Activated T-cell treated with anti-CD3 and anti-CD28 coated beads, Interleukin-2, amount 50 U/mL, for 48 hours (primary cell): ENCODE measurements around the gene MYO15B.
"Not testable (repeated sequence)": the region's sequence is repeated elsewhere in the genome, so short reads cannot be mapped to it uniquely, and the experiment has no call there.

Experiments used
- DNase-seq, 2 experiments: peaks; one replicate each; pipeline ENCODE4 v3.0.0-alpha.2; 2020

The MYO15B gene

DNA sequence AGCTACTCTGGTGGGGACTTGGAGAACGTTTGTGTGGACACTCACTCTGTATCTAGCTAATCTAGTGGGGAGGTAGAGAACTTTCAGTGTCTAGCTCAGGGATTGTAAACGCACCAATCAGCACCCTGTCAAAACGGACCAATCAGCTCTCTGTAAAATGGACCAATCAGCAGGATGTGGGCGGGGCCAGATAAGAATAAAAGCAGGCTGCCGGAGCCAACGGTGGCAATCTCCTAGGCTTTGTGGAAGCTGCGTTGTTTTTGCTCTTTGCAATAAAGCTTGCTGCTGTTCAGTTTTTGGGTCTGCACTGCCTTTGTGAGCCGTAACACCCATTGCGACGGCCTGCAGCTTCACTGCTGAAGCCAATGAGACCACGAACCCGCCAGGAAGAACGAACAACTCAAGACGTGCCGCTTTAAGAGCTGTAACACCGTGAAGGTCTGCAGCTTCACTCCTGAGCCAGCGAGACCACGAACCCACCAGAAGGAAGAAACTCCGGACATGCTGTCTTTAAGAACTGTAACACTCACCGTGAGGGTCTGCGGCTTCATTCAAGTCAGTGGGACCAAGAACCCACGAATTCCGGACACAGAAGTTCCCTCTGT is 6.4 kb upstream of the MYO15B start:
- DNase-seq = peak; percentile 79

DNA sequence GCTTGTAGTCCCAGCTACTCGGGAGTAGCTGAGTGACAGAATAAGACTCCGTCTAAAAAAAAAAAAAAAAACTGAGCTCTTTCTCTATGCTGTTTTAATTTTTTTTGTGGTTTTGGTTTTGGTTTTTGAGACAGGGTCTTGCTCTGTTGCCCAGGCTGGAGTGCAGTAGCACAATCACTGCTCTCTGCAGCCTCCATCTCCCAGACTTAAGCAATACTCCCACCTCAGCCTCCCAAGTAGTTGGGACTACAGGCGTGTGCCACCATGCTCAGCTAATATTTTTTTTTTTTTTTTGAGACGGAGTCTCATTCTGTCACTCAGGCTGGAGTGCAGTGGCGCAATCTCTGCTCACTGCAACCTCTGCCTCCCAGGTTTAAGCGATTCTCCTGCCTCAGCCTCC is 4.4 kb upstream of the MYO15B start:
- not testable (repeated sequence) for DNase-seq

DNA sequence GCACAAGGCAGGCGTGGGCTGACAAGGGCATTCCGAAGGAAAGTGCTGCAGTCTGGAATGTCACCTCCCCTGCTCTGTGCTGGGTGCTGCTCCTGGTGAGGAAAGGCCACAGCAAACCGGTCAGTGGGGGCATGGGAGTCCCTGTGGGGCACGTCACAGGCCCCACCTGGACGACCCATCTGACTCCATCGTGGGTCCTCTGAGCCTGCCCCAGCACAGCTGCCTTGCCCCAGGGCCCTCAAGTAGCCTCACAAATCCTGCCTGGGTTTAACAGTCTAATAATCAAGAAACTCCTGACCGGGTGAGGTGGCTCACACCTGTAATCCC is 2.8 kb upstream of the MYO15B start:
- DNase-seq = no peak

DNA sequence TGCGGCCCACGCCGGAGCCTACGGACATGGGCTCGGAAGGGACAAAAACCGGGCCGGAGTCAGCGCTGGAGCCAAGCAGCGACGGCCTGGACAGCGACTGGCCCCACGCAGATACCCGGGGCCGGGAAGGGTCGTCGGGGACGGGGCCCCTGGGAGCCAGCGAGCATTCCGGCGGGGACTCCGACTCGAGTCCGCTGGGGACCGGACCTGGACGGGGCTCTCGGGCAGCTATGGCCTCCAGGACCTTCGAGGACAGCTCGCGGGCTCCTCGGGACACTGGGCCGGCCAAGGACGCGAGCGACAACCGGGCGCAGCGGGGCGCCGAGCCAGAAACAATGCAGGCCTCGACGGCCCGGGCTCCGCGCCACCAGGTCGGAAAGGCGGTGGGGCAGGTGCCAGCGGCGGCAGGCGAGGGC is 1.0 kb downstream of the MYO15B start:
- no peak for DNase-seq

DNA sequence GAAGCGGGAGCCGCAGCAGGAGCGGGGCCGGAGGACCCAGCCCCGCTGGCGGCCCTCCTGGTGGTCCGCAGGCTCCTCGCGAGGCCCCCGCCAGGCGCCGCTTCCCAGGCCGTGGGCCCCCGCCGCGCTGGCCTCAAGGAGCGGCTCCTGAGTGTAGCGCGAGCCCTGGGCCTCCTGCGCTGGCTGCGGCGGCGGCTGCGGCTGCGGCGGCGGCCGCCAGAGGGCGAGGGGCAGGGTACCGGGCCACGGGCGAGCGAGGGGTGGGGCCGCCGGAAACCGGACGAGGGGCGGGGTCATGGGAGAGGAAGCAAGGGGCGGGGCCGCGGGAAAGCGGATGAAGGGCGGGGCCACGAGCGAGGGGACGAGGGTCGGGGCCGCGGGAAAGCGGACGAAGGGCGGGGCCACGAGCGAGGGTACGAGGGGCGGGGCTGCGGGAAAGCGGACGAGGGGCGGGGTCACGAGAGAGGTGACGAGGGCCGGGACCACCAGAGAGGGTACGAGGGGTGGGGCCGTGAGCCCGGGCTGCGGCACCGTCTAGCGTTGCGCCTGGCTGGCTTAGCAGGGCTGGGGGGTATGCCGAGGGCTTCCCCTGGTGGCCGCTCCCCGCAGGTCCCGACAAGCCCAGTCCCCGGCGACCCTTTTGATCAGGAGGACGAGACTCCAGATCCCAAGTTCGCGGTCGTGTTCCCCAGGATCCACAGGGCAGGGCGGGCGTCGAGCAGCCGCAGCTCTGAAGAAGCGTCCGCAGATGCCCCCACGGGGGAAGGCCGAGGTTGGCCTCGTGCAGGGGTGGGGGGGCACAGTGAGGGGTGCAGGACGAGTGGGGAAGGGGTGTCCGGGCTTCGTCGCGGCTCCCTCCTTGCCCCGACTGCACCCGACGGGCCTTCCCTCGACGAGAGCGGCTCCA is 1.7 kb downstream of the MYO15B start:
- DNase-seq = peak; percentile 95 to 96

DNA sequence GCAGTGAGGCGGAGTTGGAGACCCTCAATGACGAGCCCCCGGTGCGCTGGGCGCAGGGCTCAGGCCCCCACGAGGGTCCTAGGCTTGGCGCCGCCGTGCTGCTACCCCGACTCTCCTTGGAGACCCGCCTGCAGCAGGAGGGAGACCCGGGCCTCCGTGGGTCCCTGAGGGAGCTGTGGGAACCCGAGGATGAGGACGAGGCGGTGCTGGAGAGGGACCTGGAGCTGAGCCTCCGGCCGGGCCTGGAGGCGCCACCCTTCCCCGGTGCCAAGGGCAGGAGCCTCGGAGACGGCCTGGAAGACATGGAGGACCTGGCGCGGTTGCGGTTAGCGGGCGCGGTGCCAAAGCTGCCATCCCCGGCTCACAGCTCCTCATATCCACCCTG is 2.3 kb downstream of the MYO15B start:
- DNase-seq = no peak

DNA sequence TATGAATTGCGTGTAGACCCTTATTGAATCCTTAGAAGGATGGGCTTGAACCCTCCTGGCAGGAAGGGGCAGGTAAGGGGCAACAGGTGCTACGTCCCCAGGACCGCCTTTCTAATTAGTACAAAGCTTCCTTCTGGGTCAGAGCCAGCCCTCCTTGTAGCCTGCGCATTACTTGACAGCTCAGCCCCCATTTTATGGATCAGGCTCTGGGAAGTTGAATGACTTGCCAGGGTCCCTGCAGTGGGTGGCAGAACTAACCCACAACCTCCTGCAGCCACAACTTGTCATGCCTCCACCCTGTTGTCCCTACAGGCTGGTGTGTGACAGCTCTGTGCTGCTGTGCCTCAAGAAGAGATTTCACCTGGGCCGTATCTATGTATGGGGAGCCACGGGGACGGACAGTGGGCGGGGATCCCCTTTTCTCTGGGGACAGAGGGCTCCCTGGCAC is 2.7 kb downstream of the MYO15B start:
- DNase-seq = no peak

DNA sequence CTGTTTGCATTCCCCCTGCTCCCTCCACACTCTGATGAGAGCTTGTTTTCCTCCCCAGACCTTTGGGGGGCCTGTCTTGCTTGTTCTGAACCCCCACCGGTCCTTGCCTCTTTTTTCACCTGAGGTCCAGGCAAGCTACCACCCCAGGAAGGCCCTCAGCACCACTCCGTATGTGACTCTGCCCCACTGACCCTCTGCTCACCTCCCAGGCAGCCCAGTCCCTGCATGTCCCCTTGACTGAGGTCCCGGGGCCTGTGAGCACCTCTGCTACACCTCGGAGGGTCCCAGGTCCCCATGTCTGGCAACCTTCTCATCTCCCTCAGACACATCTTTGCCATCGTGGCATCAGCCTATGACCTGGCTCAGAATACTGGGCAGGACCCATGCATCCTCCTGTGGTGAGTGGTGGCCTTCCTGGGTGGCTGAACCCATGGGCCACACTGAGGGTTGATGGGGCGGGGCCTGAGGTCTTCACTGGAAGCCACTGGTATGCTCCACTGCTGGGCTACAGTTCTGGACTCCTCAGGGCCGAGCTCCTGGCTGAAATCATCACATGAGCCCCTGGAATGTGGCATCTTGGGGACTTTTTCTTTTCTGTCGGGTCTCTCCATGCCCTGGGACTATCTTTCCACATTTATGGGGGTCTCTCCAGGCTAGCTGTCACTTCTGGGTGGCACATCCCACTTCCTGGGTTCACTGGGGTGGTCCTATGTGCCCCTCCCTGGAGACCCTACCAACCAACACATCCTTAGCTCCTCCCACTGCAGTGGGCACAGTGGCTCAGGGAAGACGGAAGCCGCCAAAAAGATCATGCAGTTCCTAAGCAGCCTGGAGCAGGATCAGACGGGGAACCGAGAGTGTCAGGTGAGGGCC is 3.5 kb downstream of the MYO15B start:
- no peak for DNase-seq

DNA sequence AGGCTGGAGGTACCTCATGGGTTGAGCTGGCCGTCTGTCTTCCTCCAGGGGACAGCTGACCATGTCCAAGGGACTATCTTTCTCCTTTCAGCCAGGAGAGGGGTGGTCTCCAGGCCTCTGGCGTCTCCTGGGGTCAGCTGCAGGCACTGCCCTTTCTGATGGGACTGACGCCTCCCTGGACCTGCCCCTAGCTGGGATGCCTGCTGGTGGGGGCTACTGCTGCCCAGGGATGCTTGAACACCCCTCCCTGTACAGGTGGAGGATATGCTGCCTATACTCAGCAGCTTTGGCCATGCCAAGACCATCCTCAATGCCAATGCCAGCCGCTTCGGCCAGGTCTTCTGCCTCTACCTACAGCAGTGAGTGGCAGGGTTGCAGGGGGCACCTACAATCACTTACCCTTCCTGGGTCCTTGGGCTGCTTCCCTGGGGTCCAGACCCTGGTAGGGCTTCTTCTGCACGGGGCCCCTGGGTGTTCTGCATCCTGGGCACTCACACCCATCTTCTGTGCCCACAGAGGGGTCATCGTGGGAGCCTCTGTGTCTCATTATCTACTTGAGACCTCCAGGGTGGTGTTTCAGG is 4.2 kb downstream of the MYO15B start:
- no peak for DNase-seq

DNA sequence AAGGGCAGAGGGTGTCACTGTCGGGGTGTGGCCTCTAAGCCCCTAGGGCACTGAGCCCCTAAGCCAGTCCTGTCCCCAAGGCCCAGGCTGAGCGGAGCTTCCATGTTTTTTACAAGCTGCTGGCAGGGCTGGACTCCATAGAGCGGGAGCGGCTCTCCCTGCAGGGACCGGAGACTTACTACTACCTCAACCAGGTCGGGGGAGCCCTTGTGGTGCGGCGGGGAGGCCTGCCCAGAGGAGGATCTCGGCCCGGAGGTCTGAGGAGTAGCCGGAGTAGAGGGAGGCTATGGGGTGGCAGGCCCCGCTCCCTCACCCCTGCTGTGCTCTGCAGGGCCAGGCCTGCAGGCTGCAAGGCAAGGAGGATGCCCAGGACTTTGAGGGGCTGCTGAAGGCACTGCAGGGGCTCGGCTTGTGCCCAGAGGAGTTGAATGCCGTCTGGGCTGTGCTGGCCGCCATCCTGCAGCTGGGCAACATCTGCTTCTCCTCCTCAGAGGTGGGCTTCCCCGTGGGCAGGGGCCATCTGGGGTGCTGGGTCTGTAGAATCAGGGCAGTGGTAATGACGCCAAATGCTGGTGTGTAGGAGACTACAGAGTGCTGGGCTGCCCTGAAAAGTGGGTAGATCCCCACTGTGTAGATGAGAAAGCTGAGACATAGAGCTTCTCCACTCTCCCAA is 4.9 kb downstream of the MYO15B start:
- DNase-seq = no peak

DNA sequence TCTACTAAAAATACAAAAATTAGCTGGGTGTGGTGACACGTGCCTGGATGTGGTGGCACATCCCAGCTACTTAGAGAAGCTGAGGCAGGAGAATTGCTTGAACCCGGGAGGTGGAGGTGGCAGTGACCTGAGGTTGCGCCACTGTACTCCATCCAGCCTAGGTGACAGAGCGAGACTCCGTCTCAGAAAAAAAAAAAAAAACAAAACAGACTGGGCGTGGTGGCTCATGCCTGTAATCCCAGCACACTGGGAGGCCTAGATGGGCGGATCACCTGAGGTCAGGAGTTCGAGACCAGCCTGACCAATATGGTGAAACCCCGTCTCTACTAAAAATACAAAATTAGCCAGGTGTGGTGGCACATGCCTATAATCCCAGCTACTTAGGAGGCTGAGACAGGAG is 5.8 kb downstream of the MYO15B start:
- DNase-seq = not testable (repeated sequence)

DNA sequence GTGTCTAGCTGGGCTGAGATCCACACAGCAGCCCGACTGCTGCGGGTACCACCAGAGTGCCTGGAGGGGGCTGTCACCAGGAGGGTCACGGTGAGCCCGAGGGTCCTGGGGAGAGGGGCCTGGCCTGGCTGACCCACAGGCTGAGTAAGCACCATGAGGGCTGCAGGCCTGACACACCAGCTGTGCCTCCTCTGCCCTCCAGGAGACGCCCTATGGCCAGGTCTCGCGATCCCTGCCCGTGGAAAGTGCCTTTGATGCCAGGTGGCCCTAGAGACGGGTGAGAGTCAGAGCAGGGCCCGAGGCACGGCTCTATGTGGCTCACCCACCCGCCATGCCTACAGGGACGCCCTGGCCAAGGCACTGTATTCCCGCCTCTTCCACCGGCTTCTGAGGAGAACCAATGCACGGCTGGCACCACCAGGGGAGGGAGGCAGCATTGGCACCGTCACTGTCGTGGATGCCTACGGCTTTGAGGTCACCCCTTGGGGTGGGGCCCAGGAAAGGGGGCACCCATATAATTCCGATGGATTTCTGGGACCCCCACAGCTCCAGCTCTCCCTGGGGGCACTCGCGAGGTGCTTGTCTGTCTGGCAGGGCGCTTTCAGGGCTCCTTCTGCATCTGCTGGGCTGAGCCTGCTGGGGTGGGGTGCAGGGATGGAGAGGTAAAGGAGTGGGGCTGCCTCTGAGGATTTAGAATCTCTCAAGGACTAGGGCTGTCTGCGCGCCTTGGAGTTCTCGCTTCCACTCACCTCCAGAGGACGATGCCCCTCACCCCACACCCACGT is 7.1 kb downstream of the MYO15B start:
- DNase-seq = no peak

DNA sequence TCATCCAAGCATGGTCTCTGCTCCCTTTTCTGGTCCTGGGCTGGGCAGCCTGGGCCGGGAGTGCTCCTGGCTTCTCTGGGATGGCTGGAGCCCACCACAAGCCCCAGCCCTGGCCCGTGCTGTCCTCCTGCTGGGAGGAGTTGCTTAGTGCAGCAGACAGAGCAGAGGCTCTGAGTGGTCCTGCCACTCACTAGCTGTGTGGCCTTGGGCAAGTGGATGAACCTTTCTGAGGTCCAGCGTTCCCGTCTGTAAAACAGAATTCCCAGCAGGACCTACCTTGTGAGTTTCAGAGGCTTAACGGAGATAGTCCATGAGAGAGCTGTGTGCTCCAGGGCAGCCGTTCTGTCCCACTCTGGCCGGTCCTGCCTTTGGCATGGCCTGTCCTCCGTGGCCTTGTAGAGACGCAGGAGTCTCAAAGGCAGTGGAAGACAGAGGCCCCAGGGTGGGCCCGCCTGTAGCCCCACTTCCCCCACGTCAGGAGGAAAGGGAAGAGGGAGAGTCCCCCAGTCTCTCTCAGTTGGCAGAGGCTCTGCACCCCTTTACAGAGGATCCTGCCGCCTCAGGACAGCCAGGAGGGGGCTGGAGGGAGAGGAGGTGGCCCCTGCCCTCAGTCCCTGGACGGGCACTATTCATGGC is 7.8 kb downstream of the MYO15B start:
- no peak for DNase-seq

DNA sequence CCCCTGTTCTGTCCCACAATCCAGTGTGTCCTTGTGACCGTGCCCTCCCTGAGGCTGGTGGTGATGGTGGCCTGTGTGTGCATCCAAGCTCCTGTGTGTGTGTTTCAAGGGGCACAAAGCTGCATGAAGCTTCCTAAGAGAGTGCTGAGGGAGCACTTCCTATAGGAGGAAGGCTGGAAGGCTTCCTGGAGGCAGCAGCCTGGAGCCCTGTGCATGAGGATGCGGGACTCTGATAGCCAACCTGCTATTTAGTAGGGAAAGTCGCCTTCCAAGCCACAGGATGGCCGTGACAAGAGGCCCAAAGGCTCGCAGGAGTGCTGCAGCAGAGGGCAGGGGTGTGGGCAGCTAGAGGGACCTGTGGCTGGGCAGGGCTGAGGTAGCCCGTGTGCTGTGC is 8.3 kb downstream of the MYO15B start:
- DNase-seq = no peak

DNA sequence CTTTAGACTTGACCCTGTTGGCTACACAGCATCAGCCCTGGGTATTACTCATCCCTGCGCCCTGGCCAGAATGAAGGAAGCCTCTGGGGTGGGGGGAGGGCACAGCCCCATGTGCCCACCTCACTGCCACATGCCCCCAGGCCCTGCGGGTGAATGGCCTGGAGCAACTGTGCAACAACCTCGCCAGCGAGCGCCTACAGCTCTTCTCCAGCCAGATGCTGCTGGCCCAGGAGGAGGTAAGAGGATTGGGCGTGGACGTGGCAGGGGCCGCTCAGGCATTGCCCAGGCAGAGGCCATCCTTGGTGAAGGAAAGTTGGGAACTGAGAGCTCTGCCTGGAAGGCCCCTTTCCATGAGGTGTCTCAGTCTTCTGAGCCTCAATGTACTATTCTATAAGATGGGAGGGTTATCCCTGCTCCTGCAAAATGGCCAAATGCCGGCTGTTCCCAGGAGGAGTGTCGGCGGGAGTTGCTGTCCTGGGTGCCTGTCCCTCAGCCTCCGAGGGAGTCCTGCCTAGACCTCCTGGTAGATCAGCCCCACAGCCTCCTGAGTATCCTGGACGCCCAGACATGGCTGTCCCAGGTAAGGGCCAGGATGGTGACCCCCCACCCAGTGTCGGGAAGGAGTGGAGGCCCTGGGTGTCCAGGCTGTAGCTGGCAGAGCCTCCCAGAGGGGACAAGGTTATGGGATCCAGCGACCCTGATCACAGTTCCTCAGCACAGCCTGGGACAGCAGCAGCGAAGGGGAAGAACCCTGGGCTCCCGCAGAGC is 8.9 kb downstream of the MYO15B start:
- no peak for DNase-seq

DNA sequence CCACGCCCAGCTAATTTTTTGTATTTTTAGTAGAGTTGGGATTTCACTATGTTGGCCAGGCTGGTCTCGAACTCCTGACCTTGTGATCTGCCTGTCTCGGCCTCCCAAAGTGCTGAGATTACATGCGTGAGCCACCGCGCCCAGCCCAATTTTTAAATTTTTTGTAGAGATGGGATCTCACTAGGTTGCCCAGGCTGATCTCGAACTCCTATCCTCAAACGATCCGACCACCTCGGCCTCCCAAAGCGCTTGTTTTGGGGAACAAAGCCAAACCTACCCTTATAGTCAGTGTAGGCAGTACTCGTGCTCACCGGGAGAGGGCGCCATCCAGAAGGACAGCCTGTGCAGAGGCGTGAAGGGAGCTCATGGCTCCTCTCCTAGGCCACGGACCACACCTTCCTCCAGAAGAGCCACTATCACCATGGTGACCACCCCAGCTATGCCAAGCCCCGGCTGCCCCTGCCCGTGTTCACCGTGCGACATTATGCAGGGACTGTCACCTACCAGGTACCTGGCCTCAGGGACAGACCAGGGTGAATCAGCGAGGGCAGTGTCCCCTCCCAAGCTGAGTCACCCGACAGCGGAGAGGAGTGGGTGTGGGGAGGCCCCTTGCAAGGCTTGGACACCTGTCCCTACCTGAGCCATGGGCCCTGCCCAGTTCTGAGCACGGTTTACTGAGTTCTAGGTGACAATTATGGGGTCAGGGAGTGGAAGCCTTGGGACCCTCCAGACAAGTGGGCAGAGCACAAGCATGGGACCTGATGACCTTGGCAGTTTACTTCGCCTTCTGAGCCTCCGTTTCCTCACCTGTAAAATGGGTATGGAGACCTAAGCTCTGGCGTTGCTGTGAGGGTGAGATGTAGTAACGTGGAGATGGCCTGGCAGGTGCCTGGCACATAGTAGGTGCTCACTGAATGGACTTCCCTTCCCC is 13.7 kb downstream of the MYO15B start:
- DNase-seq = peak; percentile 80 to 84

DNA sequence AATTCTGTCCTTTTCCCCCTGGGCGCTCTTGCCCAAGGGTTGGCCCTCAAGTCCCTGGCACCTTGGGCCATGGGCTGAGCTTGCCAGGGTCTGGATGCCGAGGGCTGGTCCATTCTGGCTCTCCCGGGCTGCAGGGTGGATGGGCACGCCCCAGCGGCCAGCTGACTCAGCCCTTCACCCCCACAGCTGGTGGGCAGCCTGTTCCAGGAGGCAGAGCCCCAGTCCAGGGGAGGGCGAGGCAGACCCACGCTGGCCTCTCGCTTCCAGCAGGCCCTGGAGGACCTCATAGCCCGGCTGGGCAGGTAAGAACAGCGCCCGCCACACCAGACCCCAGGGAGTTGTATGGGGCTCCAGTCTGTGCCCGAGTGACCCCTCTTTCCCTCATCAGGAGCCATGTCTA is 15.0 kb downstream of the MYO15B start:
- DNase-seq = no peak

DNA sequence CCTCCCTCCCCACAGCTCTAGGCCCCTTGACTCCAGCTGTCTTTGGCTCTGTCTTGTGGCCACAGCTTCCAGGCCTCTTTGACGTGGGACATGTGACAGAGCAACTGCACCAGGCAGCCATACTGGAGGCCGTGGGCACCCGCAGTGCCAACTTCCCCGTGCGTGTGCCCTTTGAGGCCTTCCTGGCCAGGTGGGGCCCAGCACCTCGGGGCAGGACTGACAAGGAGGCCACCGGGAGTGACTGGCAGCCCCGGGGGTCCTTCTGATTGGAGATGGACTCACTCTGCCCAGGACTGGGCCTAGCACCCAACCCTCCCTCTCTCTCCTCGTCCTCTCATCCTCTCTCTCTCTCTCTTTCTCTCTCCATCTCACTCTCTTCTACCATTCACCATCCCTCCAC is 15.5 kb downstream of the MYO15B start:
- DNase-seq = no peak

DNA sequence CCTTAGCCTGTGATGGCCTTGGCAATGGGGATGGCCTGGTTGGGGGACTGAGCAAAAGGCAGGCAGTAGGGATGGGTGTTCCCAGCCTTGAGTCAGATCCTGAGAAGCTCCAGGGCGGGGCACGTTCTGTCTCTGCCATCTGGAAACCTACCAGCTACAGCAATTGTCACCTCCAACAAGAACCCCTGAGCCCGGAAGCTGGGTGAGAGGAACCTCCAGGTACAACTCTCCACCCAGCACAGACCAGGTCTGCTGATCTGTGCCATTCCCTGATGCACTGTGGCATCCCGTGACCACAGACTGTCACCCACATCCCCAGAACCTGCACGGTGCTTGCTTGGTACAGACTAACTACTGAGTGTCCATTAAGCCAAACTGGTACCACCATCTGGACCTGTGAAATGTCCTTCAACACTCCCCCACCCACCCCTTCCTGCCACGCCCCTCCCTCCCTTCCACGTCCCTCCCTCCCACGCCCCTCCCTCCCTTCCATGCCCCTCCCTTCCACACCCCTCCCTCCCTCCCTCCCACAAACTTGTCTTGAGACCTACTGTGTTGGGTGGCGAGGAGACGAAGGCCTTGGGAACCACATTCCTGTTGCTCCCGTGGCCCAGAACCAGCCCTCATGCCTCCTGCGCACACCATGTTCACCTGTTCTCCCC is 16.6 kb downstream of the MYO15B start:
- no peak for DNase-seq
